Kidney (tissue), 14 donors: ENCODE results near the gene TBC1D5. TPM values are rescaled to one million over a fixed set of nuclear protein-coding genes. Genes with fewer than 3 reads are reported as not detected.

Source experiments
- DNase-seq, 5 donors: peaks; one replicate each; pipeline ENCODE4 v3.0.0-alpha.2; 2013 to 2020
- FAIRE-seq: peaks from 2 replicates; lab custom pipeline; 2012; peaks lifted over from hg19 to GRCh38; lab: Jason Lieb, UNC
- H3K27ac ChIP-seq, 2 donors: one replicate each; pipeline ENCODE4 v1.7.0; 2013; ENCODE audit warnings: low read depth in 2 of 2, low read length in 2 of 2, inconsistent platforms in 1 of 2
- H3K27me3 ChIP-seq: one replicate; pipeline ENCODE4 v1.7.1; 2013; ENCODE audit warnings: low read length, inconsistent platforms; ENCODE audit not compliant: control insufficient read depth, insufficient read depth
- H3K36me3 ChIP-seq, 3 donors: one replicate each; pipeline versions ENCODE4 v1.7.0 to v1.7.1; 2013; ENCODE audit warnings: low read length in 3 of 3, control low read depth in 1 of 3, inconsistent platforms in 1 of 3; ENCODE audit not compliant: insufficient read depth in 3 of 3, control insufficient read depth in 2 of 3
- H3K4me1 ChIP-seq, 3 donors: one replicate each; pipeline versions ENCODE4 v1.7.0 to v1.7.1; 2013; ENCODE audit warnings: low read length in 3 of 3, inconsistent platforms in 1 of 3, low read depth in 1 of 3; ENCODE audit not compliant: control insufficient read depth in 2 of 3, insufficient read depth in 2 of 3
- H3K4me3 ChIP-seq, 3 donors: one replicate each; pipeline versions ENCODE4 v1.7.0 to v1.8.1; 2013; ENCODE audit warnings: low read length in 3 of 3, control low read depth in 1 of 3, inconsistent platforms in 1 of 3
- H3K9ac ChIP-seq, 3 donors: one replicate each; pipeline versions ENCODE4 v1.7.0 to v1.7.1; 2013; ENCODE audit warnings: low read length in 3 of 3, control low read depth in 1 of 3, inconsistent platforms in 1 of 3
- H3K9me3 ChIP-seq, 3 donors: one replicate each; pipeline versions ENCODE4 v1.7.0 to v1.7.1; 2013; ENCODE audit warnings: low read length in 3 of 3, control low read depth in 1 of 3, inconsistent platforms in 1 of 3; ENCODE audit not compliant: control insufficient read depth in 2 of 3, insufficient read depth in 1 of 3
- CTCF ChIP-seq: IDR thresholded peaks from 3 replicates; pipeline ENCODE4 v1.5.1; 2012; ENCODE audit warnings: mild to moderate bottlenecking, moderate library complexity, borderline replicate concordance; ENCODE audit not compliant: insufficient read depth; ENCODE audit errors: extremely low read depth
- intact Hi-C: fragments of 100-400 bp; cut with DNase I; formaldehyde crosslinking; loops from one replicate; pipeline ENCODE4 v1.11.1; 2022
- polyA plus RNA-seq: library from polyadenylated mRNA; stranded (reverse); fragments of 350-450 nt; fragmentation: Illumina TruSeq; extraction: RNeasy Lipid Tissue Mini Kit (QIAGEN cat#74804); gene quantifications from one replicate; pipeline ENCODE4 v1.2.3, GENCODE V29; 2014; ENCODE audit warnings: low read depth, low replicate concordance; ENCODE audit not compliant: insufficient read depth
- total RNA-seq: library from RNA; stranded (reverse); fragmentation: NEBNext Ultra II Directional; extraction: Animal tissue kit (Norgen Biotek cat#: 25700); gene quantifications from one replicate; pipeline ENCODE4 v1.2.1, GENCODE V29; 2021
- donor health status: control.
- donor health status: control.
- donor health status: control.
- donor health status: control.
- donor health status: control.
- donor health status: DM: yes; HTN: yes; CAD: no.
- donor health status: Normal renal cell carcinoma (clear cell type).

Gene TBC1D5
- total and polyA plus RNA-seq, 2 donors from 2014 or later, result 9.7 to 77.7 TPM

GRCh38 chr3:17431484-17432045, 310.9 kb downstream of the TBC1D5 start:
- no peaks in the 10 kb centered on the region for H3K27me3 ChIP-seq
- H3K9ac ChIP-seq, result no peak overlapping the region
- no peak for TF ChIP-seq CTCF
- H3K27ac ChIP-seq, result no peak overlapping the region
- FAIRE-seq, result no peak
- H3K36me3 ChIP-seq, result no peaks in the 10 kb centered on the region
- H3K4me3 ChIP-seq, result no peak overlapping the region
- H3K4me1 ChIP-seq, result peaks cover 0 to 7% (median 0%) of the 10 kb centered on the region in 3 donors
- intact Hi-C loops, result loop anchor here (10.0 kb wide), 1 partner anchor 413 kb away; no protein-coding TSS in a partner anchor
- H3K9me3 ChIP-seq, result no peaks in the 10 kb centered on the region
- no peak for DNase-seq

GRCh38 chr3:17431004-17431403, 311.4 kb downstream of the TBC1D5 start:
- H3K27ac ChIP-seq, result no peak overlapping the region
- H3K4me3 ChIP-seq, result no peak overlapping the region
- FAIRE-seq (peak; percentile 96), DNase-seq (peak in 2 of 5 donors; percentile 19 to 36)
- H3K36me3 ChIP-seq, result no peaks in the 10 kb centered on the region
- peaks cover 0 to 7% (median 0%) of the 10 kb centered on the region in 3 donors for H3K4me1 ChIP-seq
- no peaks in the 10 kb centered on the region for H3K27me3 ChIP-seq
- no peak overlapping the region for H3K9ac ChIP-seq
- intact Hi-C loops, result loop anchor here (10.0 kb wide), 1 partner anchor 414 kb away; no protein-coding TSS in a partner anchor
- no peak for TF ChIP-seq CTCF
- H3K9me3 ChIP-seq, result no peaks in the 10 kb centered on the region

- Histone ChIP-seq H3K27me3 (no peaks in the 10 kb centered on the region), H3K4me1 (peaks cover 0 to 7% (median 0%) of the 10 kb centered on the region in 3 donors), H3K27ac (no peak overlapping the region), H3K9me3 (no peaks in the 10 kb centered on the region), H3K4me3 (no peak overlapping the region), H3K36me3 (no peaks in the 10 kb centered on the region), H3K9ac (no peak overlapping the region)
- no peak for TF ChIP-seq CTCF
- FAIRE-seq (no peak), DNase-seq (peak in 1 of 5 donors; percentile 20)
- intact Hi-C loops, result loop anchor here (10.0 kb wide), 1 partner anchor 414 kb away; no protein-coding TSS in a partner anchor
Measured at GRCh38 chr3:17430582-17430981, 311.8 kb downstream of the TBC1D5 start.
